GM12892 (cell line): ENCODE data around the gene TBC1D23.
"Not testable (repeated sequence)": the region's sequence is repeated elsewhere in the genome, so short reads cannot be mapped to it uniquely, and the experiment has no call there.

ENCODE experiments used
- DNase-seq: peaks from one replicate; pipeline ENCODE4 v3.0.0; 2011; ENCODE audit not compliant: insufficient read length
- FAIRE-seq: peaks from 2 replicates; lab custom pipeline; 2011; peaks lifted over from hg19 to GRCh38; lab: Jason Lieb, UNC
- POLR2A ChIP-seq: IDR thresholded peaks from 2 replicates; pipeline ENCODE4 v1.6.1; 2011; ENCODE audit warnings: low read depth, low read length, control low read depth
- POLR2AphosphoS5 ChIP-seq: IDR thresholded peaks from 2 replicates; pipeline ENCODE4 v1.6.1; 2011; ENCODE audit warnings: low read depth, low read length, control low read depth
- TAF1 ChIP-seq: IDR thresholded peaks from 2 replicates; pipeline ENCODE4 v1.6.1; 2011; ENCODE audit warnings: low read depth, mild to moderate bottlenecking, control low read depth, low read length, borderline replicate concordance

TBC1D23 gene

DNA sequence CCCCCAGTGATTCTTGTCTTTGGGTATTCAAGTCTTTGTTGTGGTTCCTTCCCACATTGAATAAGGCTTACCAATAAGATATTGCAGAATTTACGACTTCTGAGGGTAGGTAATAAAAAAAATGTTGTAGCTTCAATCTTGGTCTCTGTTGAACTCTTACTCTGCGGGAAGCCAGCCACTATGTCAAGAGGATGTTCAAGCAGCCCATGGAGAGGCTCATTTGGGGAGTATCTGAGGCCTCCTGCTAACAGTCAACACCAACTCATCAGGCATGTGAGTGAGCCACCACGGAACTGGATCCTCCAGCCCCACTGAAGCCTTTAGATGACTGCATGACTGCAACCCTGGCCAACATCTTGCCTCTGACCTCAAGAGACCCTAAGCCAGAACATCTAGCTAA lies 3.2 kb upstream of the TBC1D23 start:
- DNase-seq = no peak
- TF ChIP-seq POLR2A (no peak), TAF1 (no peak), POLR2AphosphoS5 (no peak)
- FAIRE-seq = no peak

DNA sequence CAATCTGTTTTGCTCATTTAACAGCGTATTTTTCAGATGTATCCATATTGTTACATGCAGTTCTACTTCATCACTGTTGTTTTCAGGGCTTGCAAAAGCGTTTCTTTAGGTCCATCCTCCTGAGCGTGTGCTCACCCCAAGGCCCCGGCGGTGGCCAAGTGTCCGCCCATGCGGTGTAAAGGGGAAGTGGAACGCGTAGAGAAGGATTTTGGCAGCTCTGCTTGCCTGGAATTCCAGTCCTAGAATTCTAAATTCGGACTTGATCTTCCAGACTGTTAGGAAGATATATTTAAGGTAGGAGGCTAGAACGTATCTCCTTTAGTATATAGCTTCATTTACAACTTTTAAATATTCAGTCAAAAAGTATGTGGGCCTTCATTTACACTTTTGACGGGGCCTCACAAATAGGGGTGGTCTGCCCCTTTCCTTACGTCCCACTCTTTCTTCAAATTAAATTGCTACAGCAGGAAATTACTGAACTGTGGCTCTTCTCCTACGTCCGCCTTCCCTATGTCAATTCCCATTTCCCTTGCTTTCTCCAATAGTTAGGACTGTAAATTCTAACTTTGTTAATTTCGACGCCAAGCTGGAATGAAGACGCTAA lies 609 bp upstream of the TBC1D23 start:
- TF ChIP-seq POLR2A = no peak
- TF ChIP-seq POLR2AphosphoS5 = no peak
- no peak for TF ChIP-seq TAF1
- FAIRE-seq (peak; percentile 5), DNase-seq (no peak)

DNA sequence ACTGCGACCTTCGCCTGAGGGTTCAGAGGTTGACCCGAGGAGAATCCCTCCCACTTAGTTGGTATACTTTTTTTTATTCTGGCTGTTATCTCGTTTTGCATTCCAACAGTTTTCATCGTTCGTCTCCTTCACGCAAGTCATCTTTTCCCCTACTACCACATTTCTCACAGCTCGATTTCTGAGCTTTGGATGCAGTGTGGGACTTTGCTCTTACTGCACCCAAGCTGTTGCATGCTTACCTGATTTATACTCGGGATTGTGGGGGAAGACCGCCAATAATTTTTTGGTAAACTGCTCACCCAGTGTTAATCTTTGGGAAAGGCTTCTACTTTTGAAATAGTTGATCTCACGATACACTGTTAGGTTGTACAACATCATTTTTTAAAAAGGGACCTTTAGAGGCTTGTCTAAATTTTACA lies 702 bp downstream of the TBC1D23 start:
- DNase-seq (no peak), FAIRE-seq (peak; percentile 33)
- no peak for TF ChIP-seq POLR2A
- TF ChIP-seq TAF1 = no peak
- no peak for TF ChIP-seq POLR2AphosphoS5

DNA sequence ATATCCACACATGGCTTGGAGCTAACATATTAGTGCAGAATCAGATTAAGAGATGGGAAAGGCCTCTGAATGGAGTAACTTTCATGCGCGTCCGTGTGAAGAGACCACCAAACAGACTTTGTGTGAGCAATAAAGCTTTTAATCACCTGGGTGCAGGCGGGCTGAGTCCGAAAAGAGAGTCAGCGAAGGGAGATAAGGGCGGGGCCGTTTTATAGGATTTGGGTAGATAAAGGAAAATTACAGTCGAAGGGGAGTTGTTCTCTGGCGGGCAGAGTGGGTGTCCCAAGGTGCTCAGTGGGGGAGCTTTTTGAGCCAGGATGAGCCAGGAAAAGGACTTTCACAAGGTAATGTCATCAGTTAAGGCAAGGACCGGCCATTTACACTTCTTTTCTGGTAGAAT lies 2.1 kb downstream of the TBC1D23 start:
- FAIRE-seq = not testable (repeated sequence)

DNA sequence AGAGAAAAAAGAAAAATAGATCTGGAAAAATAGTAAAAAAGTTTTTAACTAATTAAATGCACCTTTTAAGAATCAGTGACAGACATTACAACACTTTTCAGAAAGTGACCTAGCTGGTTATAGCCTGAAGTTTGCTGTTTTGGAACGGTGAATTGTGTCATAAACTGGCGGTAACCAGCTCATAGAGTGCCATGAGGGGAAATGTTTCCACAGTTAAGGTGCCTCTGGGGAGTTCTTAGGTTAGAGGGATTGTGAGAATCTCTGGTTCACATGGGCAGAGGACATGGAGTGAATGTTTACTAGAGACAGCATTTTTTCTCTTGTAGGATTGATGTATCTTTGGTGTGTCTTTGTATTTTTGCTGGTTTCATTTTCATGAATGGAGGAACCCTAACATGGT lies 2.8 kb downstream of the TBC1D23 start:
- TF ChIP-seq POLR2AphosphoS5 (no peak), TAF1 (no peak), POLR2A (no peak)
- DNase-seq = no peak
- no peak for FAIRE-seq

More for the DNA sequence above, 2.1 kb downstream of the TBC1D23 start:
- DNase-seq = not testable (repeated sequence)

DNA sequence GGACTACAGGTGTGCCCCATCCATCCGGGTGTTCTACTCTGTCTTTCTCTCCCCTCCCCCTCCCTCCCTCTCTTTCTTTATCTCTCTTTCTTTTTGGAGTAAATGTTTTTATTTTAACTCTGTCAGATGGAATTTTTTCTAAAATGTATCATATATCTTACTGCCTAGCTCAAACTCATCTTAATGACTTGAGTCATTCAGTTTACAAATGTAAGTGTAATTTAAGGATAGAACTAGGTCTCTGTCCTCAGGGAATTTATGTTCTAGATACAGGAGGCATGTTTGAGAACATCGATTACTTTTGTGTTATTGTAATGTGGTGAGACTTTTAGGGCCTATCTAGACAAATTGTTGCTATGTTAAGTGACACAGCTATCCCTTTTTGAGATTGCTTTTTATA lies 3.5 kb downstream of the TBC1D23 start:
- no peak for TF ChIP-seq TAF1
- no peak for TF ChIP-seq POLR2AphosphoS5
- TF ChIP-seq POLR2A = no peak
- no peak for FAIRE-seq
- no peak for DNase-seq

DNA sequence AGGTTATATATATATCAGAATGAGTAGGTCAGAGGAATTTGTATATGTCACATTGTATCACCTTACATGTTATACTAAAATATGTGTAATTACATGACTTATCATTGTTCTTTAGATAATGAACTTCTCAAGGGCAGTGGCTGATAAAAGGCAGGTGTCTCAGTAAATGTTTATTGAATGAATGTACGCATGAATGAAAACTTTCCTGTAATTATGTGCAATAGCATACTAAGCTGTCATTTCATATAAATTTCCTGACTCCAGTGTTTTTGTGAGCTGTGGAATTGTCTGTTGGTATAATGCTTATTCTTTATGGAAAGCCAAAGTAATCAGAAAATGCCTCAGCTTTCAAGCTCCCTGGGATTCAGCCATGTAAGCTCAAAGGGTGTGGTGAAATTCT lies 4.2 kb downstream of the TBC1D23 start:
- TF ChIP-seq POLR2A = no peak
- no peak for DNase-seq
- FAIRE-seq = peak; percentile 46

DNA sequence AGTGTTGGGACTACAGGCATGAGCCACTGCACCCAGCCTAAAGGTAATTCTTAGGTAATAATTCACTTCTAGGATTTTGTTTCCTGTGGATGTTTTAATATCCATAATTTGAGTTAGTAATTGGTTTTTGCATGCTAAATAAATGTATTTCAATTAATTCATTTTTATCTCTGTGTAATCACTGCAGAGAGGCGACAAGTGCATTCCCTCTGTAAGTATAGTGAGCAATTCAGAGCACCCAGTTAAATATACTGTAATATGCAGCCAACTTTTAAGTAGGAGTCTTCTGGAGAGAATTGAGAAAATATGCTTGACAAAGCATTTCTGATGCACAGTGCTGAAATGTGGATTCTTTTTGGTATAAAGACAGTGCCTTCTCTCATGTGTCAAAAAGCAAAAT lies 5.7 kb downstream of the TBC1D23 start:
- FAIRE-seq (no peak), DNase-seq (no peak)
- TF ChIP-seq TAF1 (no peak), POLR2A (no peak), POLR2AphosphoS5 (no peak)

DNA sequence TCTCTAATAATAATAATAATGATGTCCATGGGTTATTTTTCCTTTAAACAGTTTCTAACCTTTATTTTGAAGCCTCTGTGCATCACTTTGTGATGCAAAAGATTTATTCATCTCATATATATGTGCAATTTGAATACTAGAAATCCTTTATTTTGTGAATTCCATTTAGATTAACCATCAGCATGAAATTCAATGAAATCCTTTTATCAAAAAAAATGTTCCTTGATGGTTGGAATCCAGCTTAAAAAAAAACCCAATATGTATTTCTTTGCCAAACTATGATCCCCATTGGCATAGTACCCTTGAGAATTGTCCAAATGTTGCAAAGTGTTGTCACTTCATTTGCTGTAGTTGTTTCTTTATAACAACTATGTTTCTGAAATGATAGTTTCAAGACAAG lies 7.4 kb downstream of the TBC1D23 start:
- DNase-seq = no peak
- TF ChIP-seq POLR2A (no peak), POLR2AphosphoS5 (no peak), TAF1 (no peak)
- no peak for FAIRE-seq

DNA sequence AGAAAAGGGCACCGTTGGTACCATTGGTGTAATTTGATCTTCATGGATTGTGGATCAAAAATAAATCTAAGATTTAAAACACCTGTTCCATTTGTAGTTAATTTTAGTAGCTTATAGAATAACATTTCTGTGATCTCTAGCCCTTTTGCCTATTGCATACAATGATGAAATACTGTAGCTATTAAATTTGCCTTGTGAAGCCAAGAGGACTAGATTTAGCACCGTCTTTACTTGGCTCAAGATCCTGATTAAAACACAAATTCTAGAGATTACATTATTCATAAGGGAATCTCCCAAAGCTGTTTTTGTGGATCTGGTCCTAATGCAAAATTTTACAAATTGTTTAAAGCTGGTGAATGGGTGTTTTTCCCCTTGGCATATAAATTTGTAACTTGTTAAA lies 8.2 kb downstream of the TBC1D23 start:
- DNase-seq (no peak), FAIRE-seq (no peak)
- TF ChIP-seq TAF1 = no peak
- TF ChIP-seq POLR2AphosphoS5 = no peak
- TF ChIP-seq POLR2A = no peak

DNA sequence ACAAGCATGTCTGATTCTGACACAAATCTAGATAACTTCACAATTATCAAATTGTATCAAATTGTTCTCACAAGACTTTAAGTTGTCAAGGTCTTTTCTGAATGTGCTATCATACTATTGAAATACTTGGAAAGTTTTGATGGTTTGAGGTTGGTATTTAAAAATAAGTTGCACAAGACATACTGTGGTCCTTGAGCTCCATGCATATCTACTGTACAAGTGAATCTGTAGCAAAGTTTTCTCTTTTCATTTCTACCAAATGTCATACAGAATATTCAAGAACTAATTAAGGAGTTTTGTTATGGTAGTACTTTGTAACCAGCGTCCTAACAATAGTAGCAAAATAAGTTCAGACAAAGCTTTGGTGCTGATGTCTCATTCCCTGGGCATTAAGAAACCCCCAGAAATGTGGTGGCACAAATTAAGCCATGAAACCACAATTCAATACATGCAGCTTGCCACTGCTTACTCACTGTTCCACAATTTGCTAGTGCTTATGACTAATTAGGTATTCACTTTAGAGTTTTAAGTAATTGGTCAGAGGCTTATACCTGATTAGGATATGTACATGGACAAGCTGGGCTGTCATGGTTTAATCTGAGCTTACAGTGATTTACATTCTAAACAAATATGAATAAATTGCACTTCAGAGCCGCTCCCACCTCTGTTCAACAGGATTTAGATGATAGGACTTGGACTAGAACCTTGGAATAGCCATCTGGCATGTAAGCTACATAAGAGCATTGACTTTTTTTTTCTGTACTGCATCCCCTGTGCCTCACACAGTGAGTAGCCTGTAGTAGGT lies 8.8 kb downstream of the TBC1D23 start:
- no peak for DNase-seq
- no peak for FAIRE-seq
- no peak for TF ChIP-seq POLR2AphosphoS5
- no peak for TF ChIP-seq POLR2A
- no peak for TF ChIP-seq TAF1

DNA sequence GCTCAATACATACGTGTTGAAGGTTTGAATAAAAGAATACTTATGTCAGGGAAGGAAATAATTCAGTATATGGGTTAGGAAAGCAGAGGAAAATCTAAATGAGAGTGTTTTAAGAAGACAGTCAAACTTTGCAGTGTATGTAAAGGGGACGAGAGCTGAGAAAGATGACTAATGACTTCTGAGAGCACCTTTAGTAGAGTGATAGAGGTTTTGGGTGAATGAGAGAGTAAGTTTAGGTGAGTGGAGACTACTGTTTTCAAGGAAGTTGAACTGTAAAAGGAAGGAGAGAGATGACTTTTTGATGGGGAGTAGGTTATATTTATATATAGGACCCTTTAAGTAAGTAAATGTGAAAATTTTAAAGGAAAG lies 9.4 kb downstream of the TBC1D23 start:
- TF ChIP-seq POLR2AphosphoS5 (no peak), POLR2A (no peak), TAF1 (no peak)
- FAIRE-seq = no peak

DNA sequence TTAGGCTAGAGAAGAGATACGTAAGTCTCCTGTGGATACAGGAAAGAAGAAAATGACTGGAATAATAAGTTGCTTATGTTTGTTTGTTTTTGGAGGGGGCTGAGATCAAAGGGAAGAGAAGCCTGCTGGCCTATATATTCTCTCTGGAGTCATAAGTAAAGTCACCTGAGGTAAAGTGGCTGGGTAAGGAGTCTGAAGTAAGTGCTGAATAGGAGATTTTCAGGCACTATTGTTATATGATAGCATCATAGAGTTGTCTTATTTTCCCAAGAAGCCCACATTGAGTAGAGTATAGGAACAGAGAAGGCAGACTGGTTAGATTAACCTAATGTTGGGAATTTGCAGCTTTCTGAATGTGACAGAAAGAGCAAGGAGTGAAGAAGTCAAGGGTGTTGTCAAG lies 10.7 kb downstream of the TBC1D23 start:
- TF ChIP-seq POLR2AphosphoS5 (no peak), TAF1 (no peak), POLR2A (no peak)
- DNase-seq (no peak), FAIRE-seq (no peak)

More for the DNA sequence above, 9.4 kb downstream of the TBC1D23 start:
- no peak for DNase-seq

DNA sequence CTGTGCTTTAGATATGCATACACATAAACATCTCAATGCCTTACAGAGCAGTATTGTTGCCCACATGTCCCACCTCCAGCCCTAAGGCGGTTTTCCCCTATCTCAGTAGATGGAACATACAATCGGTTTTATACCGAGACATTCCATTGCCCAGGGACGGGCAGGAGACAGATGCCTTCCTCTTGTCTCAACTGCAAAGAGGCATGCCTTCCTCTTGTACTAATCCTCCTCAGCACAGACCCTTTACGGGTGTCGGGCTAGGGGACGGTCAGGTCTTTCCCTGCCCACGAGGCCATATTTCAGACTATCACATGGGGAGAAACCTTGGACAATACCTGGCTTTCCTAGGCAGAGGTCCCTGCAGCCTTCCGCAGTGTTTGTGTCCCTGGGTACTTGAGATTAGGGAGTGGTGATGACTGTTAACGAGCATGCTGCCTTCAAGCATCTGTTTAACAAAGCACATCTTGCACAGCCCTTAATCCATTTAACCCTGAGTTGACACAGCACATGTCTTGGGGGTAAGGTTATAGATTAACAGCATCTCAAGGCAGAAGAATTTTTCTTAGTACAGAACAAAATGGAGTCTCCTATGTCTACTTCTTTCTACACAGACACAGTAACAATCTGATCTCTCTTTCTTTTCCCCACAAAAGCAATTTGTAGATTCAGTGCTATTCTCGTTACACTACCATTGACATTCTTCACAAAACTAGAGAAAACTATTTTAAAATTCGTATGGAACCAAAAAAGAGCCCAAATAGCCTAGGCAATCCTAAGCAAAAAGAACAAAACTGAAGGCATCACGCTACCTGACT lies 12.2 kb downstream of the TBC1D23 start:
- DNase-seq, FAIRE-seq: not testable (repeated sequence)
